ENCODE measurements around the gene TSTD1. TPM values are rescaled to one million over a fixed set of nuclear protein-coding genes. Genes with fewer than 3 reads are reported as not detected.
"Not testable (repeated sequence)": the region's sequence is repeated elsewhere in the genome, so short reads cannot be mapped to it uniquely, and the experiment has no call there.

The TSTD1 gene
- total RNA-seq, 2 donors from 2014 or later = 59.3 to 66.8 TPM

GRCh38 chr1:161047436-161048420 is 9.0 kb upstream of the TSTD1 start:
- no peaks in the 10 kb centered on the region for H3K9me3 Mint-ChIP-seq

GRCh38 chr1:161046605-161047228 is 8.0 kb upstream of the TSTD1 start:
- ATAC-seq (no peak), DNase-seq (ENCODE audit: low spot score in 2 of 2) (no peak)
- peaks cover 34 to 51% of the 10 kb centered on the region in 2 donors for H3K36me3 Mint-ChIP-seq
- H3K9me3 Mint-ChIP-seq = no peaks in the 10 kb centered on the region
- H3K27ac Mint-ChIP-seq = peak overlapping the region; percentile 93 to 99

More at GRCh38 chr1:161047436-161048420, 9.0 kb upstream of the TSTD1 start:
- Mint-ChIP-seq H3K27ac (peak overlapping the region; percentile 90 to 93), H3K36me3 (peaks cover 27 to 59% of the 10 kb centered on the region in 2 donors)
- DNase-seq (ENCODE audit: low spot score in 2 of 2) (no peak), ATAC-seq (no peak)

- H3K9me3 Mint-ChIP-seq = no peaks in the 10 kb centered on the region
- ATAC-seq = peak; percentile 87 to 89
- peak; percentile 93 to 94 for DNase-seq (ENCODE audit: low spot score in 2 of 2)
- peak within 1 kb of the TSS; percentile 93 to 99 for H3K27ac Mint-ChIP-seq
- peaks cover 34 to 51% of the 10 kb centered on the region in 2 donors for H3K36me3 Mint-ChIP-seq
Measured at GRCh38 chr1:161045736-161046604, 7.2 kb upstream of the TSTD1 start, which contains the start of gene USF1. Gene USF1, minus strand, starts transcription at chr1:161045977. Its CDS starts 2,702 bp downstream, at chr1:161043275.

GRCh38 chr1:161044908-161045735 is 6.4 kb upstream of the TSTD1 start:
- ATAC-seq (peak; percentile 61 to 63), DNase-seq (ENCODE audit: low spot score in 2 of 2) (peak in 1 of 2 donors; percentile 56)
- peaks cover 34 to 46% of the 10 kb centered on the region in 2 donors for H3K36me3 Mint-ChIP-seq
- no peaks in the 10 kb centered on the region for H3K9me3 Mint-ChIP-seq
- H3K27ac Mint-ChIP-seq = peak overlapping the region; percentile 93 to 99

GRCh38 chr1:161044535-161044907 is 5.8 kb upstream of the TSTD1 start:
- Mint-ChIP-seq H3K27ac (peak overlapping the region; percentile 93 to 98), H3K9me3 (no peaks in the 10 kb centered on the region), H3K36me3 (peaks cover 39 to 44% of the 10 kb centered on the region in 2 donors)
- no peak for DNase-seq (ENCODE audit: low spot score in 2 of 2)
- peak in 1 of 2 donors; percentile 8 for ATAC-seq

- DNase-seq (ENCODE audit: low spot score in 2 of 2) (no peak), ATAC-seq (no peak)
- H3K9me3 Mint-ChIP-seq = no peaks in the 10 kb centered on the region
- peaks cover 11 to 33% of the 10 kb centered on the region in 2 donors for H3K36me3 Mint-ChIP-seq
- H3K27ac Mint-ChIP-seq = peak overlapping the region; percentile 90 to 97
Measured at GRCh38 chr1:161039546-161039945, 782 bp upstream of the TSTD1 start.

GRCh38 chr1:161039154-161039545 is 386 bp upstream of the TSTD1 start:
- no peaks in the 10 kb centered on the region for H3K9me3 Mint-ChIP-seq
- ATAC-seq (no peak), DNase-seq (ENCODE audit: low spot score in 2 of 2) (no peak)
- peak overlapping the region; percentile 90 to 97 for H3K27ac Mint-ChIP-seq
- H3K36me3 Mint-ChIP-seq = peaks cover 8 to 29% of the 10 kb centered on the region in 2 donors

GRCh38 chr1:161037661-161038522 is 872 bp downstream of the TSTD1 start:
- H3K36me3 Mint-ChIP-seq = peaks cover 8 to 28% of the 10 kb centered on the region in 2 donors
- no peak for DNase-seq (ENCODE audit: low spot score in 2 of 2)
- H3K27ac Mint-ChIP-seq = peak overlapping the region; percentile 60 to 90
- no peak for ATAC-seq
- no peaks in the 10 kb centered on the region for H3K9me3 Mint-ChIP-seq

- peaks cover 6 to 10% of the 10 kb centered on the region in 2 donors for H3K36me3 Mint-ChIP-seq
- DNase-seq (ENCODE audit: low spot score in 2 of 2) (no peak), ATAC-seq (peak; percentile 6 to 10)
- no peak overlapping the region for H3K27ac Mint-ChIP-seq
- no peaks in the 10 kb centered on the region for H3K9me3 Mint-ChIP-seq
Measured at GRCh38 chr1:161033751-161034150, 5.0 kb downstream of the TSTD1 start.

GRCh38 chr1:161032409-161032808 is 6.4 kb downstream of the TSTD1 start:
- no peak for DNase-seq (ENCODE audit: low spot score in 2 of 2)
- Mint-ChIP-seq H3K27ac (peak overlapping the region in 1 of 2 donors; percentile 8), H3K36me3 (peaks cover 0 to 10% of the 10 kb centered on the region in 2 donors), H3K9me3 (no peaks in the 10 kb centered on the region)
- peak in 1 of 2 donors; percentile 25 for ATAC-seq

- DNase-seq (ENCODE audit: low spot score in 2 of 2) (no peak), ATAC-seq (no peak)
- Mint-ChIP-seq H3K27ac (no peak overlapping the region), H3K9me3 (no peaks in the 10 kb centered on the region), H3K36me3 (peaks cover 0 to 15% of the 10 kb centered on the region in 2 donors)
Measured at GRCh38 chr1:161031874-161032273, 6.9 kb downstream of the TSTD1 start.

- H3K27ac Mint-ChIP-seq; ATAC-seq; H3K9me3 Mint-ChIP-seq; DNase-seq (ENCODE audit: low spot score in 2 of 2): not testable (repeated sequence)
- H3K36me3 Mint-ChIP-seq = peaks cover 0 to 18% of the 10 kb centered on the region in 2 donors
Measured at GRCh38 chr1:161029466-161029865, 9.3 kb downstream of the TSTD1 start.

GRCh38 chr1:161026954-161027353 is 11.8 kb downstream of the TSTD1 start:
- DNase-seq (ENCODE audit: low spot score in 2 of 2); H3K9me3 Mint-ChIP-seq: not testable (repeated sequence)
- peak; percentile 68 to 74 for ATAC-seq
- peak overlapping the region in 1 of 2 donors; percentile 15 for H3K27ac Mint-ChIP-seq
- peaks cover 0 to 18% of the 10 kb centered on the region in 2 donors for H3K36me3 Mint-ChIP-seq

- peaks cover 7 to 15% of the 10 kb centered on the region in 2 donors for H3K36me3 Mint-ChIP-seq
Measured at GRCh38 chr1:161022432-161022831, 16.3 kb downstream of the TSTD1 start.

More at GRCh38 chr1:161022432-161022831, 16.3 kb downstream of the TSTD1 start:
- not testable (repeated sequence) for DNase-seq (ENCODE audit: low spot score in 2 of 2); H3K9me3 Mint-ChIP-seq; H3K27ac Mint-ChIP-seq; ATAC-seq

All from activated naive CD4-positive, alpha-beta T cell treated with anti-CD3 and anti-CD28 coated beads, Interleukin-2, amount 50 U/mL, for 72 hours (primary cell).